ENCODE results near the gene ELP6.

ELP6 gene, protein sequence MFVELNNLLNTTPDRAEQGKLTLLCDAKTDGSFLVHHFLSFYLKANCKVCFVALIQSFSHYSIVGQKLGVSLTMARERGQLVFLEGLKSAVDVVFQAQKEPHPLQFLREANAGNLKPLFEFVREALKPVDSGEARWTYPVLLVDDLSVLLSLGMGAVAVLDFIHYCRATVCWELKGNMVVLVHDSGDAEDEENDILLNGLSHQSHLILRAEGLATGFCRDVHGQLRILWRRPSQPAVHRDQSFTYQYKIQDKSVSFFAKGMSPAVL

DNA sequence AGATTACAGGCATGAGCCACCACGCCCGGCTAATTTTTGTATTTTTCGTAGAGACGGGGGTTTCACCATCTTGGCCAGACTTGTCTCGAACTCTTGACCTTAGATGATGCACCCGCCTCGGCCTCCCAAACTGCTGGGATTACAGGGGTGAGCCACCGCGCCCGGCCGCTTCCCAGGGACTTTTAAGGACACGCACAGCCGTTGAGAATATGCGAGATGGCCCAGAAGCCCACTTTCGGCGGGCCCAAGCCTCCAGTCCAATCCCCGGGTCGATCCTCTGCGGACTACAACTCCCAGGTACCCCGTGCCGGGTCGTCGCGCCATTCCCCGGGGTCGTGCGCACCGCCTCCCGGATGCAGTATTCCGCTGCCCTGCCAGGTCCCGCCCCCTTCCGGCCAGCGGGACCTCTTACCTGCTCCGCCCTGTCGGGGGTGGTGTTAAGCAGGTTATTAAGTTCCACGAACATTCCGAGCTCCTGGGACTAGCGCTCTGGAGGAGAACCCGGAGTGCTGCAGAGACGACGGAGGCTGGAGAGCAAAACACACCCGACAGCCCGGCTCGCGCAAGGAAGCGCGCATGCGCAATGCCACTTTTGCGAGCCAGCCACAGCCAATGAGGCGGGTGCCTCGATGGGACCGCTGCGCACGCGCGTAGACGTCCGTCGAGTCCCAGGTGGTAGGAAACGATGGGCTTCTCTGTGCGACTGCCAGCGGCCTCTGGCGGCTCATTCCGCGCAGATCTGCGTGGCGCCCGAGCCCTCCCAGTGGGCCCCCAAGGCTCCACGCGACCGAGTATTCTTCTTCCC is at the start of gene ELP6:
Gene ELP6, minus strand, starts transcription at position 588 of the 805 bp plus-strand sequence. Its CDS starts 122 bp downstream, at position 466.
- peak; percentile 96 for DNase-seq

DNA sequence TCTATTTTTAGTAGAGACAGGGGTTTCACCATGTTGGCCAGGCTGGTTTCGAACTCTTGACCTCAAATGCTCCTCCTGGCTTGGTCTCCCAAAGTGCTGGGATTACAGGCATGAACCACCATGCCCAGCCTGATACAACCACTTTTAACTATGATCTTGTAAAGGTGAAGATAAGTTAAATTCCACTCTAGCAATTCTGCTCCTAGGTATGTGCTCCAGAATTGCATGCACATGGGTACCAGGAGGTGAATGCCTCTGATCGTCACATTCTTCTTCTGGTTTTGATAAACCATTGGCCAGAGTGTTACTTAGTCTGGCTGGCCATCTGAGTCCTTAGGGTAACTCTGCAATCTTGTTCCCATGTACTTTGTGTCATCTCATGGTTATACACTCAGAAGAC is 42.8 kb upstream of the ELP6 start:
- no peak for DNase-seq

DNA sequence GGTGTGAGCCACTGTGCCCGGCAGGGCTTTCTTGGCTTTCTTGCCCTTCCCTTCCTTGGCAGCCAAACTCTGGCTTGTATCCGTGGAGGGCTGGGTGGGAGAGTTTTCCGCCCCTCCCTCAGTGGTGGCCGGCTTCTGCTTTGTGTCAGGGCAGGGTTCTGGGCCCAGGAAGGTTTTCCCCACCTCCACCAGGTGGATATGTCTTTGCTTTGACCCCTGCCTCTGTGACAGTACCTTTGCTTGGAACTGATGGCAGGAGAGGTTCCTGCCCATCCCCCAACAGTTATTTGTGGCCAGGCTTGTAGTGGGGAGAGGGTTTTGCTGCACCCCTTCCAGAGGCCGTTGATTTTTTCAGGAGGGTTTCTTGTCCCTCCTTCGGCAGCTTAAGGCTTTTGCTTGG is 40.8 kb upstream of the ELP6 start:
- DNase-seq, result no peak

DNA sequence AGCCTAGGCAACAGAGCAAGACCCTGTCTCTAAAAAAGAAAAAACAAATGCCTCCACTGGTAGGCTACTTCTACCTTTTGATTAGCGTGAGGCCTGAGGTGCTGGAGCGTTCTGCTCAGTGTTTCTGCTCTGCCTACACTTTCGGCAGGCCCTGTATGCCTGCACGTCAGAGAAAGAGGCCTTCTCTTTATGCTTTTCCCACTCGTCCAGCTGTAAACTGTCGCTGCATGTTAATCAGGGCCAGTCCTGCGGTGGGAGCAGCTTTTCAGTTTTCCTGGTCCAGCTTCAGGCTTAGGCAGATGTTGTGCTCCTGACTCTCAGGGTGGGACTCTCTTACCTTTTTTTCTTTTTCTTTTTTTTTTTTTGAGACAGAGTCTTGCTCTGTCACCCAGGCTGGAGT is 39.9 kb upstream of the ELP6 start:
- no peak for DNase-seq

DNA sequence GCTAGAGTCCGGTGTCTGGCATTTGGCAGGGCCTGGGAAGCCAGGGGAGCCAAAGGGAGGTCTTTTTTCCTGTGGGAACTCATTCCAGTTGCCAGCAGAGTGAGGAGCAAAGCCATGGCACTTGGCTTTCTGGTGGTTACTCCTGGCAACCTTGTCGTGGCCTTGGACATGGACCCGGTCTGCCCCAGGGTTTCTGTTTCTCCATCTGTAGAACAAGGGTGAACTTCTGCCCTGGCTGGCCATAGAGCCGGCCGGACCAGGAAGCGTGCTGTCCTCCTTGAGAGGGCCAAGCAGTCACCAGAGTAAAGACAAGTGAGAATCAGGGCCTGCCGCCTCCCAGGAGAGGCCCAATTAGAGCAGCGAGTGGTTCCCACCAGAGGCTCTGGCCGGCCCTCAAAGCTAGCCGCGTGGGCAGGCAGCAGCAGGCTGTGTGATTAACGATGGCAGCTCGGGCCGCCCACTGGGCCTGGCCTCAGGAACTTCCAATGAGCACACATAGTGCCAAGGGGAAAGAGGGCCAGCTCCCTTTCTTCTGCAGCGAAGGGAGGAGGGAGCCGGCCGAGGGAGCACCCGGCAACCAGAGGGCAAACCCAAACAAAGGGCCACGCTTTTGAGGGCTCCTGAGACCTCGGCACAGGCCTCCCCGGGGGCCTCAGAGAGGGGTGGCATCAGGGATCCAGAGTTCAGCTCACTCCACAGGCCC is 29.1 kb upstream of the ELP6 start:
- no peak for DNase-seq

DNA sequence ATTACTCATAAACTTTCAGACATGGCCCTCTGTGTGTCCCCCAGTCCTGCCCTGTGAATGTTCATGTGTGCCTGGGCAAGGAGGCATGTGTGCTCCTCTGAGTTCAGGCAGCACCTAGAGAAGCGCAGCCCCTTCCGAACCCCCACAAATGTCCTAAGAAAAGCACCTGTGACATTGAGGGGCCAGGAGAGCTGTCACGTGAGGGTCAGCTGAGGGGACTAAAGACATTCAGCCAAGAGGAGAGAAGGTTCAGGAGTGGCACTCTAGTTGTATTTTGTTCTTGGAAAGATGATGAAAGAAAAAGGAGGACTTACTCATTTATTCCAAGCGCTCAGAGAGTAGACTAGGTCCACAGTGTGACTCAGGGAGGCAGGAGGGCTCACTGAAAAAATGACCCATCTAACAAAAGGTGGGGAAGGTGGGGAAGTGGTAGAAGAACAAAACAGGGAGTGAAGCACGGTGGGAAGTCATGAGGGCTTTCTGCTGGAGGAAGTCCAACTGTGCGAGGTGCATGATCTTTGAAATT is 28.1 kb upstream of the ELP6 start:
- DNase-seq, result no peak

DNA sequence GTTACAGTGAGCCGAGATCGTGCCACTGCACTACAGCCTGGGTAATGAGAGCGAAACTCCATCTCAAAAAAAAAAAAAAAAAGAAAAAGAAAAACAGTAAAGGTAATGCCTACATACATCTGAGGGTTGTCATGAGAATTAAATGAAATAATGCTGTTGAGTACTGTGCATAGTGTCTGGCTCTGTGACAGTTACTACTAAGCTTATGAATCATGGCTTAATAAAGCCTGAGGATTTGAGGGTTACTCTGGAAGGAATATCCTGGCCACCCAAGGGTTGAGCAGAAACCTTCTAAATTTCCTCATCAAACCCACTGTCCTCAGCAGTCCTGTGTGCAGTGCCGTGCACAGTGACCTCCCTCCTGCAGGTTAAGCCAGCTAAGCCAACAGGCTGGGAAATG is 26.8 kb upstream of the ELP6 start:
- DNase-seq, result no peak

DNA sequence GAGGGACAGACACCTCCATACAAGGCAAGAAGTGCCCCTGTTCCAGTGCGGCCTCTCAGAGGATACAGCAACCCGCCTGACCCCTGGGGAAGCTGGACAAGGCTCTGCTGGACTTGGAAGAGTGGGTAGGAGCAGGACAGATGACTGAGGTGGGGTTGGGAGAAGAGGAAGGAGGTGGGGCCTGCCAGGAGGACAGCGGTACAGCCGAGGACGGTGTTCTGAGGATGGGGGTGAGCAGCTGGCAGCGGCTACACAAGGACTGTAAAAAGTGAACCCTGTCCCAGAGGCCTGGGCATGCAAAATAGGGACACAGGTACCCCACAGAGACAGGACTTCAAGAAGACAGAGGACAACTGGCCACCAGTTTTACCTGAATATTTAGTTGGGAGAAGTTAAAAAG is 23.5 kb upstream of the ELP6 start:
- no peak for DNase-seq

DNA sequence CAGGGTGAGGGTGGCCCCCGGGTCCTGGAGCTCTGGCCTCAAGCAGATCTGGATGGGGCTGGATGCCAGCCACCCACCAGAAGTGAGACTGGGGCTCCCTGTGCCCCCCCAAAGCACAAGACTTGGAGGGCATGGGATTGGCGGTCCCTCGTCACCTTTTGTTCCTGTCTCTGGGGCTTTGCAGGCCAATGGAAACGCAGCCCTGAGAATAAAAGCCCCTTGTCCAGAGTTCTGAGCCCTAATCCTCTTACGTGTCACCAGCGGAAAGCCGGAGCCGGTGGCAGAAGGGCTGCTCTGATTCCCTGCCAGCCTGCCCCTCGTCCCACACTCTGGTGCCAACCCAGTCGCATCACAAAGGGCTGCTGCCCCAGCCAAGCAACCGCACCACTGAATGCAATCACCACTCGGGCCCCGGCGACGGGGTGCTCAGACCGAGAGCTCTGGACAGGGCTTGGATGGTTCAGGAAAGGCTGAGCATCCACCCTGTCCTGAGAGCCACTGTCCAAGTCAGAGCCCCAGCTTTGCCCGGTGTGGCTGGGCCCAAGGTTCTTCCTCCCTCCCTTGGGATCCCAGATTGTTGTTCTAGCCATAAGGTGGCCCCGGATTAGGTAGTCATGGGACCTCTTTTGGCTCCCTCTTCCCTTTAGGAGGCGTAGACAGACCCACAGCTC is 22.8 kb upstream of the ELP6 start:
- no peak for DNase-seq

DNA sequence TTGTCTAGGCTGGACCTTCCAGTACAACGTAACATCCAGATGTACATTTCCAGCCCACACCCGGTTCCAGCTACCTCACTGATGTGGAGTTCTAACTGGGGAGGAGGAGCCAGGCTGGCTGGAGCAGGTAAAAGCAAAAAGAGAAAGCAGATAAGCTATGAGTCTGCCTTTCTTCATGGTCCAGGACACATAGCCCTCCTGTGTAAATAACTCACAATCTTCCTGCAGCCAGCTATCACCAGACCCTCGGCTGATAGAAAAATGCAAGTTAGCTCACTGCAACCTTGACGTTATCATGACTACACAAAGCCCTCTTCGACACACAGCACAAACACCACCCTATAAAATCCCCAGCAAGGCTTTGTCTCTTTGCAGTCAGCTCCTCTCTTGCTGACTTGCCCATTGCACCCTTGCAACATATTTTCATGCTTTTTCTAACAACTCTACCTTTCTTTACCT is 20.5 kb upstream of the ELP6 start:
- no peak for DNase-seq

DNA sequence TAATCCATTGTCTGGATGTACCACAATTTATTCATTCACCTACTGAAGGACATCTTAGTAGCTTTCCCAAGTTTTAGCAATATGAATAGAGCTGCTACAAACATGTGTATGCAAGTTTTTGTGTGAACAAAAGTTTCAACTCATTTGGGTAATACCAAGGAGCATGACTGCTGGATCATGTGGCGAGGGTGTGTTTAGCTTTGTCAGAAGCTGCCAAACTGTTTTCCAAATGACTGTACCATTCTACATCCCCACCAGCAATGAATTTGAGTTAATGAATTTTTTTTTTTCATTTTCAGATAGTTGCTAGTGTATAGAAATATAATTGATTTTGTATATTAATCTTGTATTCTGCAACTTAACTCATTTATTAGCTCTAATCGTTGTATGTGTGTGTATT is 20.0 kb upstream of the ELP6 start:
- no peak for DNase-seq

DNA sequence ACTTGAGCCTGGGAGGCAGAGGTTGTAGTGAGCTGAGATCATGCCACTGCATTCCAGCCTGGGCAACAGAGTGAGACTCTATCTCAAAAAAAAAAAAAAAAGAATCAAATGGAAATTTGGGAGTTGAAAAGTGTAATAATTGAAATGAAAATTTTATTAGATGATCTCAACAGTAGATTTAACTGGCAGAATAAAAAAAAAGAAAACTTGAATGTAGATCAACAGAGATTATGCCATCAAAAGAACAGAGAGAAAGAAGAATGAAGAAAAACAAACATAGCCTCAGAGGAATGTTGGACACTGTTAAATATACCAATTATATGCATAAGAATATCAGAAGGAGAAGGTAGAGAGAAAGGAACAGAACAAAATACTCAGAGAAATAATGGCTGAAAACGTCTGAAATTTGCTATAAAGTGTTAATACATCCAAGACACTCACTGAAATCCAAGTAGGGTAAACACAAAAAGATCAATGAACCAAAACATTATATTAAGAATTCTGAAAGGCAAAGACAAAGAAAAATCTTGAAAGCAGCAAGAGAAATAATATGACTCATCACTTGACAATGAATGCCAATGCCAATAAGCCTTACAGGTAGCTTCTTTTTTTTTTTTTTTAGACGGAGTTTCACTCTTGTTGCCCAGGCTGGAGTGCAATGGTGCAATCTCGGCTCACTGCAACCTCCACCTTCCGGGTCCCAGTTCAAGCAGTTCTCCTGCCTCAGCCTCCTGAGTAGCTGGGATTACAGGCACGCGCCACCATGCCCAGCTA is 14.6 kb upstream of the ELP6 start:
- DNase-seq, result no peak

DNA sequence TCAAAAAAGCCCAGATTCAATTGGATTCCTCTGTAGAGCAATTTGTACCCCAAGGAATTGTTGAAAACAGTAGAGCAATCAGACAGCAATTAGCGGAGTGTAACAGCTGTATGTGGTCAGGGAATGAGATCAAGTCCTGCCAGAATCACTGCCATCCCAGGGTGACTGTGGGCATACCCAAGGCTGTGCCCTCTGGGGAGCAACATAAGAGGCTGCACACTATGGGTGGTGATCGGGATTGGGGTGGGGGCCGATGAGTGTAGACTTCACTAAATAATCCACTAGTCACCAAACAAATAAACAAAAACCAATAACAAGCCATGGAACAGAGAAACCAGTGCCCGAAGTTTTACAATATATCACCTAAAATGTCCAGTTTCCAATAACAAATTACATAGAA is 12.1 kb upstream of the ELP6 start:
- no peak for DNase-seq

DNA sequence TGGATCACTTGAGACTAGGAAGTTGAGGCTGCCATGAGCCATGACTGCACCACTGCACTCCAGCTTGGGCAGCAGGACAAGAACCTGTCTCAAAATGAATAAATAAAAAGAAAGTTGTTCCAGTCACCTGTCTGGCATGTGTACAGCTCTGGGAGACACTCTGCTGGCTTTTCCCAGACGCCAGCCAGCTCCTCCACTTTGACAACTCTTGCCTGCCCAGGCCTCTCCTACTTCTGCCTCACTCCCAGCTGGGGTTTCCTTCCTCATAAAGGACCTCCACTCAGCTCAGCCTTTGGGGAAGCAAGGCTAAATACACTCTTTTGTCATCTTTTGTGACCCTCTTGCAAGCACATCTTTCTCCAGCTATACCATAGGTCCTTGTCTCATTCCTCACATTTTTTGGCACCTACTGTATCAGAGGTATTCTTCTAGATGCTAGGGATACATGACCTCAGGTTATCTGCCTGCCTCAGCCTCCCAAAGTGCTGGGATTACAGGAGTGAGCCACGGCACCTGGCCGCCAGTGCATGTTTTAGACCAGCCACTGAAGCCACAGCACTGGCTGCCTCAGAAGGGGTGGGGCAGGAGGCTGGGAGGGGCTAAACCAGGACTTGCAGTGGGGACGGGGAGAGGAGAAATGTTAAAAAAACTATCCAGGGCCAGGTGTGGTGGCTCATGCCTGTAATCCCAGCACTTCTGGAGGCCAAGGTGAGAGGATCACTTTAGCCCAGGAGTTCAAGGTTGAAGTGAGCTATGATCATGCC is 10.0 kb upstream of the ELP6 start:
- no peak for DNase-seq

DNA sequence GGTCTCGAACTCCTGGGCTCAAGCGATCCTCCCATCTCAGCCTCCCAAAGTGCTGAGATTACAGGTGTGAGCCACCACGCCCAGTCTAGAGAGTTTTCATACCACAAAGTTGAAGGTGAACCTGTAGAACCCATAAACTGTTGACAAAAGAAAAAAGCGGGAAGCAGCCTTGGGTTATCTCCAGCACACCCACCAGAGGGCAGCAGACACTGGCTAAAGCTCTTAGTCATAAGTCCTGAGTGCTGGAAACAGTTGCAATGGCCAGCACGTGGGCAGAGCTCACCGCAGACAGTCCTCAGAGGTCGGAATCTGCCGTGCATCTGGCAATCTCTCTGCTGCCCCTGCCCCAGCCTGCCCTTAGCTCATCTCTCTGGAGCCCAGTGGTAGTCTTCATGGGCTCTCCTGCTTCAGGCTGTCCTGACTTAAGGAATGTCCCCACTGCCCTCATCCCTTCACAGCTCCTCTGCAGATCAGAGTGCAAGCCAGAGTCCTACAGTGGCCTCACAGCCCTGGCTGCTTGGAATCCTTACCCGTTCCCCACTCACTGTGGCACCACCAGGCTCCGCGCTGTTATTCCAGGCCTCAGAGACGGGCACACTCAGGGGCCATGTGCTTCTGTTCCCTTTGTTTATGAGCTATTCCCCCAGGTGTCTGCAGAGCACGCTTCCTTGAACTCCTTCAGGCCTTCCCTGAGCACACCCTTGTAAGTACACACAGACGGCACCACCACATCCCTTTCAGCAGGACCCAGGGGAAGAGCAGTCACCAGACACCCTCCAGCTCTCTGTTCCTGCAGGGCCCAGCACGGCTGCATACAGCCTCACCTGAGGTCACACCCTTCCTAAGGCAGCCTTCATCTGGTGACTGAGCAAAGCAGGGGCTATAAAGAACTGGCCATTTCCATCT is 8.8 kb upstream of the ELP6 start:
- DNase-seq, result peak; percentile 66

DNA sequence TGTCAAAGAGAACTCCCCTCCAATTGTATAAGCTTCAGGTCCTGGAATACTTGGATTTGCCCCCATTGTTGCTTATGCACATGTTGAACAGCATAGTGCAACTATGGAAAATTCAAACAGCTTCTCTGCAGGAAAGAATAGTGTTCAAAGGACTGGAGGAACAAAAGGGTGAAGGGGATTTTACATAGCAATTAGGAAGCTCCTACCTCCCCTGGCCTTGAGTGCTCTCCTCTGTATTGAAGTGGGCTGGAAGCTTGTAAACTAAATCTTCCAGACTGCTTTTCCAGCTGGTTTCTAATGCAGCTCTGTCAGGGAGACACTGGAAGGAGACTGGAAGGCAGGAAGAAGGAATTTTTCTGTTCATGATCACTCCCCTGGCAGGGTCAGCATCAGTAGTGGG is 7.2 kb upstream of the ELP6 start:
- DNase-seq, result no peak

DNA sequence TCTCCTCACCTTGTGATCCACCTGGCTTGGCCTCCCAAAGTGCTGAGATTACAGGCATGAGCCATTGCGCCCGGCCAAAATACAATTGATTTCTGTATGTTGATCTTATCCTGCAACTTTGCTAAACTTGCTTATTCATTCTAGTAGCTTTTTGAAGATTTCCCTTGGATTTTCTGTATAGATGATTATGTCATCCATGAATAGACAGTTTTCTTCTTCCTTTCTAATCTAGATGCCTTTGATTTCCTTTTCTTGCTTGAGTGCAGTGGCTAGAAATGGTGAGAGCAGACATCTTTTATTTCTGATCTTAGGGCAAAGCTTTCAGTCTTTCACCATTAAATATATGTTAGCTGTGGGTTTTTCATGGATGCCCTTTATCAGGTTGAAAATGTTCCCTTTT is 4.4 kb upstream of the ELP6 start:
- no peak for DNase-seq

DNA sequence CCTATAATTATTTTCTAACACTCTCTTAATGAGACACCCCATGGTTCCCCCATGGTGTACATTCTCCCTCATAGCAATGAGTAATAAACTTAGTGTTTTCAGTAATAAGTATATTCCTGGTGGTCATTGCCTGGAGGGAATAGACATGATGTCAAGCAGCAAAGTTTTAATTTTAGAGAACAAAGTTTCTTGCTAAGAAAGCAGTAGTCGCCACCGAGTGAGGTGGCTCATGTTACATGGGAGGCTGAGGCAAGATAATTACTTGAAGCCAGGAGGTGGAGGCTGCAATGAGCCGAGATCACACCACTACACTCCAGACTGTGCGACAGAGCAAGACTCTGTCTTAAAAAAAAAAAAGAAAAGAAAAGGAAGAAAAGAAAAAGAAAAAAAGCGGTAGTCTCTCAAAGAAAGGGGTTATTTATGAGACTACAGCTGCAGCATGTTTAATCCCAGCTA is 2.4 kb upstream of the ELP6 start:
- DNase-seq, result no peak

DNA sequence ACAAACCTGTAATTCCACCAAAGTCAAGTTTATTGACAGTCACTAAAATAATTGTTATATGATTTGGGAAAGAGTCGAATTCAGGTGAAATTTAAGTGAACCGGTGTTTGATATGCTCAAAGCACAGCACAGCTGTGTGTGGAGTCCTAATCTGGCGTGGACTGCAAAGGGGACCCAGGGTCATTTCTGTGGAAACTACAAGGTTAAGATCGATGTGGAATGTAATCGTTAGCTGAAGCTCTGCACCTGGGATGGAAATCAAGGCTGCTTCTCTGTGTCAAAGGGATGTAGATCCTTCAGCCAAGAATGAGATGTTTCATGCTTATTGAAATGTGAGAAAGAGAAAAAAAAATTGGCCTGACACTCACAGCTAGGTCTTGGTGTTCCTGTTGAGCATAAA is 1.6 kb upstream of the ELP6 start:
- no peak for DNase-seq

DNA sequence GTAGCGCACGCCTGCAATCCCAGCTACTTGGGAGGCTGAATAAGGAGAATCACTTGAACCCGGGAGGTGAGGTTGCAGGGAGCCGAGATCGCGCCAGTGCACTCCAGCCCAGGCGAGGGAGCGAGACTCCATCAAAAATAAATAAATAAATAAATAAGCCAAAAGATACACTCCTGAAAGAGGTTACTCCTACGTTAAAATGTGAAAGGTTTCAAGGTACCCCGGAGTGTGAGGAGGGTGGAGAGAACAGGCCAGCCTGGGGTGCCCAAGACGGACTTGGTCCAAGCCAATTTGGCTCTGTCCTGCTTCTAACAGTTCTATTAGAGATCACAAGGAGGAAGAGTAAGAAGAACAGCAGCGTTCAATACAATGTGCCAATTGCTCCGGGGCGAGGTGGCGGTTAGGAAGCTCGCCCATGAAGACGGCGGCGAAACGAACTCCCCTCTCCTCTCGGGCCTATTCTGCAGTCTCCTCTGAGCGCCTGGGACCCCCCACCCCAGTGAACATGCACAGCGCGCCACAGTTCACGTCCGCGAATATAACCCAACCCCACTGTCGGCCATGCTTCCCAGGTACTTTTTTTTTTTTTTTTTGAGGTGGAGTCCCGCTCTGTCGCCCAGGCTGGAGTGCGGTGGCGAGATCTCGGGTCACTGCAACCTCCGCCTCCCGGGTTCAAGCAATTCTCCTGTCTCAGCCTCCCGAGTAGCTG is 942 bp downstream of the ELP6 start:
- DNase-seq, result peak; percentile 29
